ENCODE measurements around the gene KIAA1671. TPM values are rescaled to one million over a fixed set of nuclear protein-coding genes. Genes with fewer than 3 reads are reported as not detected.

Gene KIAA1671
- polyA plus RNA-seq, 1 donor (not counting 4 experiments of a cell fraction or from before 2014, with no cell fraction given): 17.4 TPM

DNA sequence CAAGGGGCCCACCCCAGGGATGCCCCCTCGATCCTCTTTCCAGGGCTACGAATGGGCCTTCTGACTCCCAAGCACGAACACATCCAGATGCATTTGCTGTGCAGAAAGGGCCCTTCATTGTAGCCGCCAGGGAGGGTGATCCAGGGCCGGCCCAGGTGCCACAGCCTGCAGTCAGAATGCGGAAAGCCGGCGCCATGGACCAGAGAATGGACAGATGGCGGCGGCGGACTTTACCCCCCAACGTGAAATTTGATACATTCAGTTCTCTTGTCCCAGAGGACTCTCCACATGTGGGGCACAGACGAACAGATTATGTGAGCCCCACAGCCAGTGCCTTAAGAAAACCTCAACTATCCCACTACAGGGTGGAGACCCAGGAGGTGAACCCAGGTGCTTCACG is 87.2 kb downstream of the KIAA1671 start:
- no peak for TF ChIP-seq EZH2 (IDR thresholded peaks at IDR 0.05; ENCODE audit: low read length)
- no peak for TF ChIP-seq CTCF (optimal IDR thresholded peaks at IDR 0.05 in 1 of 3, IDR thresholded peaks at IDR 0.05 in 1 of 3, conservative IDR thresholded peaks at IDR 0.05 in 1 of 3; ENCODE audit: extremely low read depth in 1 of 3, insufficient read depth in 2 of 3, low read length in 3 of 3)
- dilution Hi-C loops (cut with MboI; ENCODE audit: extremely low pct_ligation_motif_present, low sequenced_read_pairs): no loop called here
- DNase-seq (ENCODE audit: low read depth, low spot score) (no peak), FAIRE-seq (no peak)
- Histone ChIP-seq H4K20me1 (ENCODE audit: control insufficient read depth, extremely low read depth, insufficient read depth, low read length) (no peaks in the 10 kb centered on the region), H3K9me1 (ENCODE audit: control insufficient read depth, extremely low read depth, insufficient read depth, low read length) (no peaks in the 10 kb centered on the region), H3K27me3 (ENCODE audit: control insufficient read depth, extremely low read depth, insufficient read depth, low read length) (no peaks in the 10 kb centered on the region), H3K36me3 (ENCODE audit: control insufficient read depth in 2 of 2, extremely low read depth in 1 of 2, insufficient read depth in 2 of 2, low read length in 2 of 2) (peaks cover 24 to 31% of the 10 kb centered on the region in 2 experiments), H3K79me2 (ENCODE audit: control insufficient read depth, insufficient read depth, low read length) (no peaks in the 10 kb centered on the region), H3K9me3 (ENCODE audit: control insufficient read depth, low read depth, low read length) (no peaks in the 10 kb centered on the region), H3K27ac (ENCODE audit: control insufficient read depth, insufficient read depth, low read length) (no peak overlapping the region), H3K4me2 (ENCODE audit: control insufficient read depth, extremely low read depth, insufficient read depth, low read depth, low read length) (no peak overlapping the region), H3K9ac (ENCODE audit: control insufficient read depth, extremely low read depth, insufficient read depth, low read length) (no peak overlapping the region), H3K4me1 (ENCODE audit: control insufficient read depth, extremely low read depth, insufficient read depth, low read length) (no peaks in the 10 kb centered on the region), H3K4me3 (ENCODE audit: control insufficient read depth in 2 of 3, extremely low read depth in 1 of 3, insufficient read depth in 2 of 3, low read depth in 1 of 3, low read length in 3 of 3) (no peak overlapping the region), H2AFZ (ENCODE audit: control insufficient read depth, low read length) (no peak overlapping the region)

- no peaks in the 10 kb centered on the region for H3K4me1 ChIP-seq (ENCODE audit: control insufficient read depth, extremely low read depth, insufficient read depth, low read length)
- no peaks in the 10 kb centered on the region for H3K9me3 ChIP-seq (ENCODE audit: control insufficient read depth, low read depth, low read length)
- no peak overlapping the region for H3K9ac ChIP-seq (ENCODE audit: control insufficient read depth, extremely low read depth, insufficient read depth, low read length)
- H3K27me3 ChIP-seq (ENCODE audit: control insufficient read depth, extremely low read depth, insufficient read depth, low read length): no peaks in the 10 kb centered on the region
- H3K79me2 ChIP-seq (ENCODE audit: control insufficient read depth, insufficient read depth, low read length): no peaks in the 10 kb centered on the region
- H3K27ac ChIP-seq (ENCODE audit: control insufficient read depth, insufficient read depth, low read length): no peak overlapping the region
- H2AFZ ChIP-seq (ENCODE audit: control insufficient read depth, low read length): no peak overlapping the region
- dilution Hi-C loops (cut with MboI; ENCODE audit: extremely low pct_ligation_motif_present, low sequenced_read_pairs): no loop called here
- no peak overlapping the region for H3K4me3 ChIP-seq (ENCODE audit: control insufficient read depth in 2 of 3, extremely low read depth in 1 of 3, insufficient read depth in 2 of 3, low read depth in 1 of 3, low read length in 3 of 3)
- H3K9me1 ChIP-seq (ENCODE audit: control insufficient read depth, extremely low read depth, insufficient read depth, low read length): no peaks in the 10 kb centered on the region
- FAIRE-seq: no peak
- H4K20me1 ChIP-seq (ENCODE audit: control insufficient read depth, extremely low read depth, insufficient read depth, low read length): peaks cover 2% of the 10 kb centered on the region
- H3K4me2 ChIP-seq (ENCODE audit: control insufficient read depth, extremely low read depth, insufficient read depth, low read depth, low read length): no peak overlapping the region
- H3K36me3 ChIP-seq (ENCODE audit: control insufficient read depth in 2 of 2, extremely low read depth in 1 of 2, insufficient read depth in 2 of 2, low read length in 2 of 2): peaks cover 24 to 25% of the 10 kb centered on the region in 2 experiments
- no peak for DNase-seq (ENCODE audit: low read depth, low spot score)
- TF ChIP-seq CTCF (optimal IDR thresholded peaks at IDR 0.05 in 1 of 3, IDR thresholded peaks at IDR 0.05 in 1 of 3, conservative IDR thresholded peaks at IDR 0.05 in 1 of 3; ENCODE audit: extremely low read depth in 1 of 3, insufficient read depth in 2 of 3, low read length in 3 of 3) (no peak), EZH2 (IDR thresholded peaks at IDR 0.05; ENCODE audit: low read length) (no peak)
These were observed 92.6 kb downstream of the KIAA1671 start for GRCh38 chr22:25045159-25045558.

Measured in keratinocyte (primary cell).